Measurements from ENCODE around the gene WDR26.
"Not testable (repeated sequence)": the region's sequence is repeated elsewhere in the genome, so short reads cannot be mapped to it uniquely, and the experiment has no call there.

WDR26 gene

DNA sequence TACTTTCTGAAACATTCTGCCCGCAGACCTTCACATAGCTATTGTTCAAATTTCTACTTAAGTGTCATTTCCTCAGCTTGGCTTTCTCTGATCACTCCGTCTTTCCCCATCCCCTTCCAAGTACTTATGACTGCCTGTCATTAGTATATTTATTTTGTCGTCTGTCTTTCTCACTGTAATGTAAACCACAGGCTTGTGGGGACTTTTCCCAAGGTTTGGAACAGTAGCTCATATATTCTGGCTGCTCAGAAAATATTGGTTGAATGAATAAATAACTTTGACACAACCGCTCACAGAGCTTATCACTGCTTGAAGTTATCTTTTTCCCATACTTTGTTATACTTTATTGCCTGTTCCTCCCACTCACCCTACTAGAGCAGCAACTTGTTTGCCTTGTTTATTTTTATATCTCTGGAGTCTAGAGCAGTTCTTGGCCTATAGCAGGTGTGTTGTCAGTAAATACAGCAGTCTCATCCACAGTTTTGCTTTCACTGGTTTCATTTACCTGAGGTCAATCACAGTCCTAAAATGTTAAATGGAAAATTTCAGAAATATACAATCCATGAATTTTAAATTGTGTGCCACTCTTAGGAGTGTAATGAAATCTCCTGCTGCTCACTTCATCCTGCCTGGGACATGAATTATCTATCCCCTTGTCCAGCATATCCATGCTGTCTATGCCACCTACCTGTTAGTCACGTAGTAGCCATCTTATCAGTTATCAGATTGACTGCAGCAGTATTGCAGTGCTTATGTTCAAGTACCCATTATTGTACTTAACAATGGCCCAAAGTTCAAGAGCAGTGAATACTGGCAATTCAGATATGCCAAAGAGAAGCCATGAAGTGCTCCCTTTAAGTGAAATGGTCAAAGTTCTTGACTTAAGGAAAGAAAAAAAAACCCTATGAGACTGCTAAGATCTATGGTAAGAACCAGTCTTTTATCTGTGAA, 80.3 kb downstream of the WDR26 start:
- DNase-seq (ENCODE audit: low spot score) = no peak
- no peak for TF ChIP-seq CTCF (IDR thresholded peaks at IDR 0.05; ENCODE audit: extremely low read depth, missing control alignments)

GRCh38 chr1:224352436-224353085, 82.0 kb downstream of the WDR26 start:
- not testable (repeated sequence) for DNase-seq (ENCODE audit: low spot score)

DNA sequence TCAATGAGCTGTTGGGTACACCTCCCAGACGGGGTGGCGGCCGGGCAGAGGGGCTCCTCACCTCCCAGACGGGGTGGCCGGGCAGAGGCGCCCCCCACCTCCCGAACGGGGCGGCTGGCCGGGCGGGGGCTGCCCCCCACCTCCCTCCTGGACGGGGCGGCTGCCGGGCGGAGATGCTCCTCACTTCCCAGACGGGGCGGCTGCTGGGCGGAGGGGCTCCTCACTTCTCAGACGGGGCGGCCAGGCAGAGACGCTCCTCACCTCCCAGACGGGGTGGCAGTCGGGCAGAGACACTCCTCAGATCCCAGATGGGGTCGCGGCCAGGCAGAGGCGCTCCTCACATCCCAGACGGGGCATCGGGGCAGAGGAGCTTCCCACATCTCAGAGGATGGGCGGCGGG, 84.9 kb downstream of the WDR26 start:
- DNase-seq (ENCODE audit: low spot score) = not testable (repeated sequence)

- DNase-seq (ENCODE audit: low spot score) = no peak
- no peak for TF ChIP-seq CTCF (IDR thresholded peaks at IDR 0.05; ENCODE audit: extremely low read depth, missing control alignments)
Measured at GRCh38 chr1:224348137-224348536, 86.5 kb downstream of the WDR26 start.

GRCh38 chr1:224343679-224344078, 90.9 kb downstream of the WDR26 start:
- no peak for DNase-seq (ENCODE audit: low spot score)
- no peak for TF ChIP-seq CTCF (IDR thresholded peaks at IDR 0.05; ENCODE audit: extremely low read depth, missing control alignments)

GRCh38 chr1:224340453-224341384, 93.9 kb downstream of the WDR26 start:
- not testable (repeated sequence) for DNase-seq (ENCODE audit: low spot score)

DNA sequence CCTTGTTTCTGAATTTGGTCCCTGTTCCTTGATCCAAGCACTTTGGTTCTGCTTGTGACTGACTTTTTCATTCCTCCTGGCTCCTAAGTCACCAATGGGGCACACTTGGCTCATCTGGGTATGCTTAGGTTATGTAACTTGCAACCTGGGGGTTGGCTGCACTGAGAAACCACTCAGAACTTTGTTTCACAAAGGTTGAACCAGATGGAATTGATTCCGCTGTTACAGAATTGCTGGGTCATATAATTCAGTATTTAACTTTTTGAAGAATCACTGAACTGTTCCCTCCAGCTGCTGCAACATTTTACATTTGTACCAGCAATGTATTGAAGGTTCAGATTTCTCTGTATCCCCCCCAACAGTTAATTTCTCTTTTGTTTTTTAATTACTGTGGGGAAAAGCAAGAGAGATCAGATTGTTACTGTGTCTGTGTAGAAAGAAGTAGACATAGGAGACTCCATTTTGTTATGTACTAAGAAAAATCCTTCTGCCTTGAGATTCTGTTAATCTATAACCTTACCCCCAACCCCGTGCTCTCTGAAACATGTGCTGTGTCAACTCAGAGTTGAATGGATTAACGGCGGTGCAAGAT, 95.1 kb downstream of the WDR26 start:
- no peak for DNase-seq (ENCODE audit: low spot score)
- no peak for TF ChIP-seq CTCF (IDR thresholded peaks at IDR 0.05; ENCODE audit: extremely low read depth, missing control alignments)

- TF ChIP-seq CTCF (IDR thresholded peaks at IDR 0.05; ENCODE audit: extremely low read depth, missing control alignments) = no peak
- no peak for DNase-seq (ENCODE audit: low spot score)
Measured at GRCh38 chr1:224338150-224338838, 96.3 kb downstream of the WDR26 start.
